Umbilical cord (tissue), 2 donors: ENCODE results near the gene RASAL1. TPM values are rescaled to one million over a fixed set of nuclear protein-coding genes. Genes with fewer than 3 reads are reported as not detected.

Experiments
- DNase-seq: peaks from one replicate; pipeline ENCODE4 v3.0.0-alpha.2; 2015; ENCODE audit warnings: low spot score
- total RNA-seq: library from RNA; depleted of rRNA; stranded (reverse); fragments of >200 nt; gene quantifications from one replicate; pipeline ENCODE4 v1.2.3, GENCODE V29; 2014; ENCODE audit warnings: low replicate concordance; ENCODE audit not compliant: insufficient read depth

RASAL1 gene
- total RNA-seq, 1 donor from 2014 or later = 0.24 TPM

DNA sequence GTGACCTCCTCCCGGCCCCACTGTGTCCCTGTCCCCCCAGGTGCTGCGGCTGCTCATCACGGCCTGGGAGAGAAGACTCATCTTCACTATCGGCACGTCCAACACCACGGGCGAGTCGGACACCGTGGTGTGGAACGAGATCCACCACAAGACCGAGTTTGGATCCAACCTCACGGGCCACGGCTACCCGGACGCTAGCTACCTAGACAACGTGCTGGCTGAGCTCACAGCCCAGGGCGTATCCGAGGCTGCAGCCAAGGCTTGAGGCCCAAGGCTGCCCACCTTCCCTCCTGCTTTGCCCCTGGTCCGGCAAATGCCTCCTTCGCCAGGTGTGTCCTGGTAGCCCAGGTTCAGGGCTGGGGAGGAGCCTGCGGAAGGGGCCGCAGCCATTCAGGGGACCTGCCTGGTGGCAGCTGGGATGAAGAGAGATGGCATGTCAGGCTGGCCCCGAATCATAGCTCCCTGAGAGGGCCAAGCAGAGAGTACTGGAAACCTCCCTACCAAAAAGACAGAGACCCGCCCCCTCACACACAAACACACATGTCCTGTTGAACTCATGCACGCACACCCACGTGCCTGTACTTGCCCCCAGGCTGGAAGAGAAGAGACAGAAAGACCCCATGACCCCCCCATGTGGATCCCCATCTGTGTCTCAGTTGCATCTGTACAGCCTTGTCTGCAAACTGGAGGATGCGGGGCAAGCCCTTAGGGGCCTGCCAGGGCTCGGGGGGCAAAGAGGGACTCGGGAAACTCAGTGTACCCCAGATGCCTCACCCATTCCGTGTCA is 38.7 kb downstream of the RASAL1 start:
- DNase-seq = no peak

DNA sequence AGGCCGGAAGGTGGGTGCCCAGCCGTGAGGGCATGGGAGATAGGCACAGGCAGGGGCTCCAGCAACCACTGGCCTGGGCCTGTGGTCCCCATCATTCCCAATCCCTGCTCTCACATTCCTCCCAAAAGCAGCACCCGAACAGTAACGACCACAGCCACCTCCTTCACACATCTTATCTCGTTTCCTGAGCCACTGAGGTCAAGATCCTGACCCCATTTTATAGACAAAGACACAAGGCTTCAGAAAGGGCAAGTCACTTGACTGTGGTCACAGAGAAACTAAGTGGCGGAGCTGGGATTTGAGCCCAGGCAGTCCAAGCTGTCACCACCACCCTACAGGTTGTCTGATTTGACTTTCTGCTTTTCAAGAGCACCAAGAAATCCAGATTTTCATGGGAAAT is 40.2 kb downstream of the RASAL1 start:
- DNase-seq = no peak

DNA sequence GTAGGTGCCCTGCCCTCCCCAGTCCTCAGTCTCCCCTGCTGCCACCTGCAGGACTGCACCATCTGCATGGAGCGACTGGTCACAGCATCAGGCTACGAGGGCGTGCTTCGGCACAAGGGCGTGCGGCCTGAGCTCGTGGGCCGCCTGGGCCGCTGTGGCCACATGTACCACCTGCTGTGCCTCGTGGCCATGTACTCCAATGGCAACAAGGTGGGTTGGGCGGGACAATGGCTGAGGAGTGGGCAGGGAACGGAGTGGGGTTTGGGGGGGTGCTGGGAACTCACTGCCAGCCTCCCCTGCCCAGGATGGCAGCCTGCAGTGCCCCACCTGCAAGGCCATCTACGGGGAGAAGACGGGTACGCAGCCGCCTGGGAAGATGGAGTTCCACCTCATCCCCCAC is 40.8 kb downstream of the RASAL1 start:
- DNase-seq = no peak

DNA sequence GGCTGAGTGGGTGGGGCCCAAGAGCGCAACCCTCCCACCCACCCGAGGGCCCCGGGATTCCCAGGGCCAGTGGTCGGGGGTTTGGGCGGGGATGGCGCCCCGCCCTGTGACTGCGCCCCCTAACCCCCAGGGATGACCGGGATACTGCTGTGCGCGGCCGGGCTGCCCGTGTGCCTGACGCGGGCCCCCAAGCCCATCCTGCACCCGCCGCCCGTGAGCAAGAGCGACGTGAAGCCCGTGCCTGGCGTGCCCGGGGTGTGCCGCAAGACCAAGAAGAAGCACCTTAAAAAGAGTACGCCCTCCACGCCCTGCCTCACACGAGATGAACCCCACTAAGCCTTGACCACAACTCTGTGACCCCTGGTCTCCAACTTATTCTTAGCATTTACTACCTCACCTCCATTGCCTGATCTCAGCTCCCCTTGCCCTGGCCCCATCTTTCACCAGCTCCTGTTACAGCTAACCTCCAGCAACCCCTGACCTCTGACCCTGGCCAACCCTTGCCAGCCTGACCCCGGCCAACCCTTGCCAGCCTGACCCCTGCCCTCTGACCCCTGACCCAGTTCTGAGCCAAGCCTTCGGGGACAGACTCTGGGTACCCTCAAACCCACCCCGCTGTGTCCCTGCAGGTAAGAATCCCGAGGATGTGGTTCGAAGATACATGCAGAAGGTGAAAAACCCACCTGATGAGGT is 42.0 kb downstream of the RASAL1 start:
- DNase-seq = no peak

DNA sequence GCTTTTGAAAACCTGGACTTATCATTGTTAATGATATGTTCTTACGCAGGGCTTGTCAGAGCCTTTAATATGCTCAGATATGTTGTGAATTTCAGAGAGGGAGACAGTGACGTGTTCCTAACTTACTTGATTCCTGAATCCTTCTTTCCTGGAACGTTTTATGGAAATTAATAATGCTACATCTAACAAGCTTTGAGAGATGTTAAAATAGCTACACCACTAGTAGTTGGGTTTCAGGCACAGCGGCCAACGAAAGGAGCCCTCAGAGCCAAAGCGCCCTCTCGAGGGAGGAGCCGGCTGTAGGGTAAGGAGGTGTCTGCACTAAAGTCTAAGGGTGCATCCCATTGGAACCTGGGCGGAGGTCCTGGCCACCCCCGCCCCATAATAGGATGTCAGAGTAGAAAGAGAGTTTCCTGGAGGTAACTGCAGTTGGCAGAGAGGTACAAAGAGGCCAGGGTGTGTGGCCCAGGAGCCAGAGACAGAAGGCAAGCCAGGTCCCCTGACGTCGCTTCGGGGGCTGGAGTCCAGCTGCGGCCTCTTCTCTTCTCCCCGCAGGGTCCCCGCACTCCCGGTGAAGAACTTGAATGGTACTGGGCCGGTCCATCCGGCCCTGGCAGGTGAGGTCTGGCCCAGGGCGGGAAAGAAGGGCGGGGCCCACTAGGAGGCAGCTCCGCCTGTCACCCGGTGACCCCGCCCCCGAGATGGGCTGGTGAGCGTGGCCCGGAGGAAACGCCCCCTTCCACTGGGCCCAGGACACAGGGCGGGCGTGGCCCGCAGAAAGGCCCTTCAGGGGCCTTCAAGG is 42.8 kb downstream of the RASAL1 start:
- no peak for DNase-seq

DNA sequence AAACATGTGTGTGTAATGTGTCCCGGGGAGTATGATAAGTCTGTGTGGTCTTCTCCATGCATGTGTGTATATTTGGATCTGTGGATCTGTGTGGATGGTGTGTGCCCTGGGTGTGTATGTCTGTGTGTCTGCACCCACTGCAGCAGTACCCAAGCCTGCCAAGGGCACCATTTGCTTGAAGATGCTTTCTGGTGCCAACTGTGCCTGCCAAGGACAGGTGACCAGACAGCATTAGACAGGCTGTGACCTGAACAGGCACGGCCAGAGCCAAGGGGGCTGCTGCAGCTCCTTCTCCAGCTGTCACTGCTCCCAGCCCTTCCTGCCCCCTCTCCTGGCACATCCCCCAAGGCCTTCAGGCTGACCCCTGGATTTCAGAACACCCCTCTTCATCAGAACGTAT is 44.1 kb downstream of the RASAL1 start:
- DNase-seq = no peak

DNA sequence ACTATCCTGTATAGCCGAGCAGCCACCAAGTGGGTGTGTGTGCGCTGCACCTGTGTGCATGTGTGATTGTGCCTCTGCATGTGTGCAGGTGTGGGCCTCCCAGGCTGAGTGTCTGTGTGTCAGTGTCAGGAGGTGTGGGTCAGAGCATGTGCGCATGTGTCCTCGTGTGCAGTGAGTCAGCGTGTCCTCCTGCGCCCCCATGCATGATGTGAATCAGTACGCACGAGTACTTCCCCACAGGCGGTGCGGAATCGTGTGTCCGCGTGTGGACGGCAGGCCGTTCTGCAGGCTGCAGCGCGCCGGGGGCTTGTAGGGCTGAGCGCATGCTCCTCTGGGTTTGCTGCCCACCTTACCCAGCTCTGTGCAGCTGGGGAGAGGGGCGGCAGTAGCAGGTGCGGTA is 44.8 kb downstream of the RASAL1 start:
- DNase-seq = no peak

DNA sequence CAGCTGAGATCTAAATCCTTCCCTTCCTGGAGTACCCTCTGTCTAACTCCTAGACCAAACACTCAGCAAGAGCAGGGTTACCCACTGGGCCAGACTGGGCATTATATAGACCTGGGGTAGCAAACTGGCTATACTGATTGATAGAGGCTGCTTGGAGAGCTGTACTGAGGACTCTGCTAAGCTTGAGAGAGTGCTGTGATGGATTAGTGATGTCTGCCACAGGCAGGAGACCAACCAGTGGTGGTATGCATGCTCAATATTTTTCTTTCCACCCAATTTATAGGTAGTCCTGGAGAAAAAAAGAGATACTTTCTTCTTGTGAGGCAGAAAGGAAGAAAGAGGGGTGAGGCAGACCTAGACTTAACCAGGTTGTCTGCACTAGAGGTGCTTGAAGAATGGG is 45.7 kb downstream of the RASAL1 start:
- DNase-seq = no peak

DNA sequence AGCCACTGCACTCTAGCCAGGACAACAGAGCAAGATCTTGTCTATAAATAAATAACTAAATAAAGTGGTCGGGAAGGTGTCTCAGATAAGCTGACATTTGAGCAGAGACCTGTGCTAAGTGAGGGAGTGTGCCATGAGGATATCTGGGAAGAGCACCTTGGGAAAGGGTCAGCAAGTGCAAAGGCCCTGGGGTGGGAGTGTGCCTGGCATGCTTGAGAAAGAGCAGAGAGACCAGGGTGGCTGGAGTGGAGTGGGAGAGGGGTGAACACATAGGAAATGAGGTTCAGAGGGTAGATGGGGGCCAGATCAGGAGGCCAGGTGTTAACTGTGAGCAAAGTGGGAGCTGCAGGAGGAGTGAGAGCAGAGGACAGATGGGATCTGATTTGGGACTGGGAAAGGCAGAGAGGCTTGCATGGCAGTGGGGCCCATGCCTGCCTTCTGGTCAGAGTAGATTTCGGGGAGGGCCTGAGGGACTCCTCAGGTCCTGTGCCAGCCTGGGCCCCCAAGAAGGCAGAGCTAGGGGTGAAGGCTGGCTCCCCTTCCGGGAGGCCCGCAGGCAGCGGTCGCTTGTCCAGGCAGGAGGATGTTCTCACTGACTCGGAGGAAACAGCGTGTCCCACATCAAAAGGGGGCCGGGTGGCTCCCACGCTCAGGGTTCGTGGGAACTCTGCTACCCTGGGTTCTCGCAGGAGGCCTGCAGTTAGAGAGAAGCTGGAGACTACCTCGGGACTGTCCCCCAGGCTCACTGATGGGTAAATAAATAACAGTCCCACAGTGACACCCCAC is 46.4 kb downstream of the RASAL1 start:
- no peak for DNase-seq

DNA sequence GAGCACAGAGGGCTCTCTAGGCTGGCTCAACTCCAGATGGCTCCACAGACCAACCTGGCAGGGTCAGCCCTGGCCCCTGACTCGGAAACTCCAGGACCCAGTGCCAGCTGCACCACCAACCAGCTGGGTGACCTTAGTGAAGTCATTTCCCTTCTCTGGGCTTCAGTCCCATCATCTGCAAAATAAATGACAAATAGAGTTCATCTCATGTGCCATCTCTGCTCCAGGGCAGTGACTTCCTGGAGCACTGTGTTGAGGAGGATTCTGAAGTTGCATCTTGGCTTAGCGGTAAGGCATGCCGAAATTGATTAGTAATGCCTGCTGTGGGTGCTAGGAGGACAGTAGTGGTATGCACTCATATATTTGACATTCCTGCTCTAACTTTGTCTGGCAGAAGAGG is 47.5 kb downstream of the RASAL1 start:
- DNase-seq = no peak

DNA sequence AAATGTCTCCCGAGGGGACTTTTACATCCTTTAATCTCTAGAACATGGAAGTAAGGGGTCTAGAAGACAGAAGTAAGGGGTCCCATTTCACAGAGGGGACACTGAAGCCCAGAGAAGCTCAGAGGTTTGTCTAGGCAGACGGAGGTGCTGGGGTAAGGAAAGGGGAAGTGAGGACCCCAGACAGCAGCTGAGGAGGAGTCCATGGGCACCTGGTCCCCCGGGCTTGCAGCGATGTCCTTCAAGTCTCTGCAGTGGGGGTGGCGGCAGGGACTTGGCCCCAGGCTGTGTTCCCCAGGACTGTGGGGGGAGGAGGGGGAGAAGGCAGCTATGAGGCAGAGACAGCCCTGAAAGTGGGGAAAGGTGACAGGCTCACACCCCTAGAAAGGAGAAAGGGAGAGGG is 48.4 kb downstream of the RASAL1 start:
- DNase-seq = no peak

DNA sequence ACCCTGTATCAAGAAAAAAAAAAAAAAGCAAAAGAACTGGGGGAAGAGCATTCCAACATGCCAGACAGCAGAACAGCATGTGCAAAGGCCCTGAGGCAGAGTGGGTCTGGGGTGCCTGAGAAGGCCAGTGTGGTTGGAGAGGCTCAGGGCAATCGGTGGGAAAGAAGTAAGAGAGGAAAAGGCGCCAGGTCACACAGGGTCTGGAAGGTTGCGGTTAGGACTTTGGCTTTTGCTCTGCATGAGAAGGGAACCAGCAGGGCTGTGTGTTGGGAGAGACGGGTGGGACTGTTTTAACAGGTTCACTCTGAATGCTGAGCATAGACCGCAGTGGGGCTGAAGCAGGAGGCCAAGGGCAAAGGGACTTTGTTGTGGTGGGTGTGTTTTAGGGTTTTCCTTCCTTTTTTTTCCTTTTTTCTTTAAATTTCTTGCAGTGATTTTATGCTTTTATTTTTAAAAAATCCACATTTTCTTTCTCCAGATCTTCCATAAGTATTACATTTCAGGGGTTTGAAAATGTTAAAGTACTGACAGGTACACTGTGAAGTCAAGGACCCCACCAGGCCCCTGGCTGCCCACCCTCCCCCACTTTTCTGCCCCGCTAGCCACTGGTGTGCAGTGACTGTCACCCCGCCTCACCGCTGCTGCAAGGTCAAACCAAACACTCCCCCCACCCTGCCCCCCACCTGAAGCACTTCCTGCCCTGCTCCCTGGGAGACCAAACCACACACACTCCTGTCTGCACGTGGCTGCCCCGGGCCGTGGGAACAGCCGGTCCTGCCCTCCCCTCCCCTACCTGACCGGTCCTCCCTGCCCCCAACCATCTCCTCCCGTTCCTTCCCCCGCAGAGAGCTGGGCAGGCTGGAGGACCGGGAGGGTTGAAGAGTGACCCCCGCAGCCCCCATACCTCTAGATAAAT is 49.1 kb downstream of the RASAL1 start:
- no peak for DNase-seq

DNA sequence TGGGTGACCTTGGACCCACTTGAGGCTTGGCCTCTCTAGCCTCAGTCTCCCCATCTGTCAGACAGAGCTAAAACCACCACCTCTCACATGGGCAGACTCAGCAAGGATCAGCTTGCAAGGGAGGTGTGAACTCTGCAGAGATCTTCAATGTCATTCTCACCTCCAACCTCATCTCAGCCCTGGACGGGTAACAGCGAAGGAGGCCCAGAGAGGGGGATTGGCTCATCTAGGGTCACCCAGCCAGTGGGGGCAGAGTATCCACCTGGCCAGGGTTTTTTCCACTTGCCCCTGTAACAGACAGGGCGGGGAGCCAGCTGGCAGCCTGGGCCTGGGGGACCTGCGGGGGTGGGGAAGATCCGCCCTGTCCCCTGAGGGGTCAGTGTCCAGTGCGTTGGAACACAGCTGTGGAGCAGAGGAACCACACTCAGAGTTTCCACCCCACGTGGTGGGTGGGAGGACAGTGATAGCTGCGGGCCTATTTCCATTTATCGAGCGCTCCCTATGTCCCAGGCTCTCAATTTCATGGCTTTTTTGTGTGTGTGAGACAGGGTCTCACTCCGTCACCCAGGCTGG is 51.6 kb downstream of the RASAL1 start:
- DNase-seq = no peak

DNA sequence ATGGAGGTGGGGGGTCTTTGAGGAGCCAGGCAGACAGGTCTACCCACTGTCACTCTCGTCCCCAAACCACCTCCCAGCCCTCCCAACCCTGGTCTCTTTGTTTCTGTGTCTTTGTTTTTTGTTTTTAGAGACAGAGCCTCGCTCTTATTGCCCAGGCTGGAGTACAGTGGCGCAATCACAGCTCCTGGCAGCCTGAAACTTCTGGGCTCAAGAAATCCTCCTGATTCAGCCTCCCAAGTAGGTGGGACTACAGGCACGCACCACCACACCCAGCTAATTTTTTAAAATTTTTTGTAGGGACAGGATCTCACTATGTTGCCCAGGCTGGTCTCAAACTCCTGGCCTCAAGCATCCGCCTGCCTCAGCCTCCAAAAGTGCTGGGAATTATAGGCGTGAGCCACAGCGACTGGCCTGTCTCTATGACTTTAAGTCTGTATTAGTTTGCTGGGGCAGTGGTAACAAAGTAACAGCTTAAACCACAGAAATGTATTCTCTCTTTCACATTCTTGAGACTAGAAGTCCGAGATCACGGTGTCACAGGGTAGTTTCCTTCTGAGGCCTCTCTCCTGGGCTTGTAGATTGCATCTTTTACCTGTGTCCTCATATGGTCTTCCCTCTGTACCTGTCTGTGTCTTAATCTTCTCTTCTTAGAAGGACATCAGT is 52.9 kb downstream of the RASAL1 start:
- no peak for DNase-seq

DNA sequence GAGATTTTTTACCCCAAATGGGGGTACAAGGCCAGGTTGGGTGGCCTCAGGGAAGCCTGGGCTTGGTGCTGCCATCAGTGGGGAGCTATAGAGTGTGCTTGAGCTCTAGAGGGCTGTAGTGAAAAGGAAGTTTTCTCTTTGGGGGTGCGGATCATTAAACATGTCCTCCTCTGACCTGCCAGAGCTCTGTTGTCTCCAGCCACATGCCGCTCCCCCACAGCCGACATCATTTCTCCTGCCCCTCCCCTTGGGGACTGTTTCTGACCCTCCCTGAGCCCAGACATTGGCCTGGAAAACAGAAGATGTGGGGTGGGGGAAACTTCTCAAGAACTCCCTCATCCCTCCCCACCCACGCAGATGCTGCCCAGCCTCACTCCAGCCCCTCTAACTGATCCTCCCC is 53.7 kb downstream of the RASAL1 start:
- no peak for DNase-seq

DNA sequence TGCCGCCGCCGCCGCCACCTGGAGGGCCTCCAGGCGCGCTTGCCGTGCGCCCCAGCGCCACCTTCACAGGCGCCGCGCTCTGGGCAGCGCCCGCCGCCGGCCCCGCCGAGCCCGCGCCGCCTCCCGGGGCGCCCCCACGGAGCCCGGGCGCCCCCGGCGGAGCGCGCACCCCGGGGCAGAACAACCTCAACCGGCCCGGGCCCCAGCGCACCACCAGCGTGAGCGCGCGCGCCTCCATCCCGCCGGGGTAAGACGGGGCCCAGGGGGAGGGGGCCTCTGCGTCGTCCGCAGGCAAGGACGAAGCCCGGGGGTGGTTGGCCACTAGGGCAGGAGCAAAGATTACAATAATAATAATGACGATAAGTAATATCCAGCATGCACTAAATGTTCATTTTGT is 57.7 kb downstream of the RASAL1 start:
- DNase-seq = no peak

DNA sequence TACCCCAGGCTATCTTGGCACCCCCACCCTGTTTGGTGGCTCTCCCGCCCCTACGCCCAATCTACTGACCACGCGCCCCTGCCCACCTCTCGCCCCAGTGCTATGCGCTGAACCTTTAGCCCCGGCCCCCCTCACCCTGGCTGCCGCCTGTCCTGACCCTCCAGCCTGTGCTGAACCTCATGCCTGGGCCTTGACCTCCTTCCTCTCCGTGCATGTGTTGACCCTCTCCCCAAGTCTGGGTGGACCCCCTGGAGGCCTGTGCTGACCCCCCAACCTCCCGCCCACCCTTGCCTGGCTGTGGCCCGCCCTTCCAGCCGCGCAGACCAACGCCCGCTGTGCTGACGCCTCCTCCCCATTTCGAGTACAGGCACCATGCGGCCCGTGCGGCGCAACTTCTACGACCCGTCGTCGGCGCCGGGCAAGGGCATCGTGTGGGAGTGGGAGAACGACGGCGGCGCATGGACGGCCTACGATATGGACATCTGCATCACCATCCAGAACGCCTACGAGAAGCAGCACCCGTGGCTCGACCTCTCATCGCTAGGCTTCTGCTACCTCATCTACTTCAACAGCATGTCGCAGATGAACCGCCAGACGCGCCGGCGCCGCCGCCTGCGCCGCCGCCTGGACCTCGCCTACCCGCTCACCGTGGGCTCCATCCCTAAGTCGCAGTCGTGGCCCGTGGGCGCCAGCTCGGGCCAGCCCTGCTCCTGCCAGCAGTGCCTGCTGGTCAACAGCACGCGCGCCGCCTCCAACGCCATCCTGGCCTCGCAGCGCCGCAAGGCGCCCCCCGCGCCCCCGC is 58.3 kb downstream of the RASAL1 start:
- DNase-seq = no peak

DNA sequence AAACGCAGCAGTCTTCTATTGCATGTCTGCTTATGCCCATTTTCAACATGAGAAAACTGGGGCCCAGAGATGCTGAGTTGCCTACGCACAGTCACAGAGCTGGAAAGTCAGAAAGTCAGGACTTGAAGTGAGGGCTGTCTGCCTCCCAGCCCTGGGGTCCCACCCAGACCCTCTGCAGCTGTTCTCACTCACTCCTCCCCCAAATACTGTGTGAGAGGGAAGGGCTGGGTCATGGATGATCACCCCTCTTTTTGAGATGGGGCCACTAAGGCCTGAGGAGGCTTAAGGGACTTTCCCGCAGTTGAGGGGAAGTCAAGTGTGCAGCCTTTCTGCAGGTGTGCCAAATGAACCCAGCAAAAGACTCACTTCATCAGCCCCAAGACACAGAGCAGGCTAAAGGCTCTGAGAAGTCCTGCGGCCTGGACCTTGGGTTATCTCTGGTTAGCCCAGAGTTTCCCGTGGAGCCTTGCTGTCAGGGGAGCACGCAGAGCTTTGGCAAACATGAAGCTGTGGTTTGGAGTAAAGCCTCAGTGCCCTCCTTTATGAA is 60.4 kb downstream of the RASAL1 start:
- DNase-seq = no peak

DNA sequence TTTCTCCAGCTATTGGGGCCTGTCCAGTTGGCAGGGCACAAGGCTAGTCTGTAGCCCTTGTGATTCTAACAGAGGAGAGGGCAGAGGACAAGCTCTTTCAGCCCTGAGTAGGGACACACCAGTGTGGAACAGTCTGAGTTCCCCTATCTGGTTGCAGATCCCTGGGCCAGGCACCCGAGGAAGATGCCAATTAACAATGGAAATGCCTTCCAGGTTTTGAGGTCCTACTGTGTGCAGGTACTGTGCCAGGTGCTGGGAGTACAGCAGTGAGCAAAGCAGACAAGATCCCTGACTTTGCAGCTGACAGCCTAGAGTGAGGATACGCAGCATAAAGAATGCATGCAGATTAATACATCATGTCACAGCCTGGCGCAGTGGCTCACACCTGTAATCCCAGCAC is 62.0 kb downstream of the RASAL1 start:
- DNase-seq = no peak
